ENCODE results near the gene SUSD2. TPM values are rescaled to one million over a fixed set of nuclear protein-coding genes. Genes with fewer than 3 reads are reported as not detected.

The SUSD2 gene
- total RNA-seq, 4 donors from 2014 or later: 0.76 to 4.1 (median 1.6) TPM

DNA sequence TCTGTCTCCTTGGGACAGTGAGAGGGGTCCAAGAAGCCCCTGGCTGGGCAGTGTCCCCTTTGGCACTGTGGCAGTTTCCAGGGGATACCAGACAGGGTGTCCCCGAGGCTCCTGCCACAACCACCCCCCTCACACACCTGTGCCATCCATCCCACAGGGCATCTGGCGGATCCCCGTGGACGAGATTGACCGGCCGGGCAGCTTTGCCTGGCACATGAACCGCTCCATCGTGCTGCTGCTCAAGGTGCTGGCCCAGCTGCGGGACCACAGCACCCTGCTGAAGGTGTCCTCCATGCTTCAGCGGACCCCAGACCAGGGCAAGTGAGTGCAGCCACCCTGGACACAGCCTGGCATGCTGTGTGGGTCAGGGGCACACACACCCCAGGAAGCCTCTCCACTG is 17.0 kb upstream of the SUSD2 start:
- in situ Hi-C loops (cut with MboI; ENCODE audit: low sequenced_read_pairs in 4 of 4): no loop called here
- DNase-seq (no peak), ATAC-seq (no peak)
- intact Hi-C loops (cut with DNase I; ENCODE audit: low total_unique reads): no loop called here
- H3K27ac ChIP-seq: no peak overlapping the region
- H3K27me3 ChIP-seq: no peaks in the 10 kb centered on the region
- no peak for TF ChIP-seq CTCF (IDR thresholded peaks at IDR 0.05 in 4 of 5, conservative IDR thresholded peaks at IDR 0.05 in 1 of 5)
- peaks cover 14 to 18% of the 10 kb centered on the region in 2 donors for H3K4me1 ChIP-seq
- H3K9me3 ChIP-seq: no peaks in the 10 kb centered on the region
- no peak overlapping the region for H3K4me3 ChIP-seq
- peaks cover 0 to 42% of the 10 kb centered on the region in 2 donors for H3K36me3 ChIP-seq

GRCh38 chr22:24164940-24165339 is 16.3 kb upstream of the SUSD2 start:
- ATAC-seq (no peak), DNase-seq (no peak)
- intact Hi-C loops (cut with DNase I; ENCODE audit: low total_unique reads): no loop called here
- no peaks in the 10 kb centered on the region for H3K27me3 ChIP-seq
- in situ Hi-C loops (cut with MboI; ENCODE audit: low sequenced_read_pairs in 4 of 4): no loop called here
- H3K4me3 ChIP-seq: no peak overlapping the region
- H3K9me3 ChIP-seq: no peaks in the 10 kb centered on the region
- no peak for TF ChIP-seq POLR2A (IDR thresholded peaks at IDR 0.05)
- no peak for TF ChIP-seq CTCF (IDR thresholded peaks at IDR 0.05 in 4 of 5, conservative IDR thresholded peaks at IDR 0.05 in 1 of 5)
- H3K36me3 ChIP-seq: peaks cover 0 to 43% of the 10 kb centered on the region in 2 donors
- H3K4me1 ChIP-seq: peaks cover 14 to 18% of the 10 kb centered on the region in 2 donors
- no peak overlapping the region for H3K27ac ChIP-seq

- in situ Hi-C loops (cut with MboI; ENCODE audit: low sequenced_read_pairs in 4 of 4) (no loop called here), intact Hi-C loops (cut with DNase I; ENCODE audit: low total_unique reads) (no loop called here)
- ATAC-seq (no peak), DNase-seq (no peak)
- Histone ChIP-seq H3K9me3 (no peaks in the 10 kb centered on the region), H3K36me3 (peaks cover 0 to 47% of the 10 kb centered on the region in 2 donors), H3K4me3 (no peak overlapping the region), H3K27ac (no peak overlapping the region), H3K4me1 (peaks cover 14 to 18% of the 10 kb centered on the region in 2 donors), H3K27me3 (no peaks in the 10 kb centered on the region)
- TF ChIP-seq CTCF (IDR thresholded peaks at IDR 0.05 in 4 of 5, conservative IDR thresholded peaks at IDR 0.05 in 1 of 5) (no peak), POLR2A (IDR thresholded peaks at IDR 0.05) (no peak)
Measured at GRCh38 chr22:24165673-24166072, 15.6 kb upstream of the SUSD2 start.

DNA sequence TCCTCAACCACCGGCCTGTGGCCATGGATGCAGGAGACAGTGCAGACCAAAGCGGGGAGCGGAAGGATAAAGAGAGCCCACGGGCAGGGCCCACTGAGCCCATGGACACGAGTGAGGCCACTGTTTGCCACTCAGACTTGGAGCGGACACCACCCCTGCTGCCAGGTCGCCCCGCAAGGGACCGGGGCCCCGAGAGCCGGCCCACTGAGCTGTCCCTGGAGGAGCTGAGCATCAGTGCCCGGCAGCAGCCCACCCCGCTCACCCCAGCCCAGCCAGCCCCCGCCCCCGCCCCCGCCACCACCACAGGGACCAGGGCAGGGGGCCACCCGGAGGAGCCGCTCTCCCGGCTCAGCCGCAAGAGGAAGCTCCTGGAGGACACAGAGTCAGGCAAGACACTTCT is 14.5 kb upstream of the SUSD2 start:
- in situ Hi-C loops (cut with MboI; ENCODE audit: low sequenced_read_pairs in 4 of 4): no loop called here
- Histone ChIP-seq H3K9me3 (no peaks in the 10 kb centered on the region), H3K27me3 (no peaks in the 10 kb centered on the region), H3K4me3 (no peak overlapping the region), H3K36me3 (peaks cover 0 to 57% of the 10 kb centered on the region in 2 donors), H3K4me1 (peaks cover 9 to 13% of the 10 kb centered on the region in 2 donors), H3K27ac (no peak overlapping the region)
- intact Hi-C loops (cut with DNase I; ENCODE audit: low total_unique reads): no loop called here
- DNase-seq (no peak), ATAC-seq (no peak)
- TF ChIP-seq POLR2A (IDR thresholded peaks at IDR 0.05): no peak
- TF ChIP-seq CTCF (IDR thresholded peaks at IDR 0.05 in 4 of 5, conservative IDR thresholded peaks at IDR 0.05 in 1 of 5): no peak

GRCh38 chr22:24169439-24170058 is 11.7 kb upstream of the SUSD2 start:
- intact Hi-C loops (cut with DNase I; ENCODE audit: low total_unique reads) (no loop called here), in situ Hi-C loops (cut with MboI; ENCODE audit: low sequenced_read_pairs in 4 of 4) (loop anchor here in 1 of 4 donors (10.0 kb wide), 1 partner anchor 65 kb away; no protein-coding TSS in a partner anchor)
- Histone ChIP-seq H3K4me3 (no peak overlapping the region), H3K36me3 (peaks cover 0 to 65% of the 10 kb centered on the region in 2 donors), H3K27me3 (no peaks in the 10 kb centered on the region), H3K4me1 (peaks cover 0 to 2% of the 10 kb centered on the region in 2 donors), H3K27ac (no peak overlapping the region), H3K9me3 (no peaks in the 10 kb centered on the region)
- no peak for TF ChIP-seq POLR2A (IDR thresholded peaks at IDR 0.05)
- ATAC-seq (no peak), DNase-seq (no peak)

Measured in gastrocnemius medialis (tissue), 4 donors.